HG03378 (cell line): ENCODE data around the gene CACNA2D3.

ENCODE experiments used
- ATAC-seq: cut with Tn5 transposase; IDR thresholded peaks from one replicate; pipeline ENCODE4 v1.9.1; 2021; ENCODE audit warnings: mild to moderate bottlenecking, moderate library complexity; ENCODE audit not compliant: unreplicated experiment

Gene CACNA2D3

DNA sequence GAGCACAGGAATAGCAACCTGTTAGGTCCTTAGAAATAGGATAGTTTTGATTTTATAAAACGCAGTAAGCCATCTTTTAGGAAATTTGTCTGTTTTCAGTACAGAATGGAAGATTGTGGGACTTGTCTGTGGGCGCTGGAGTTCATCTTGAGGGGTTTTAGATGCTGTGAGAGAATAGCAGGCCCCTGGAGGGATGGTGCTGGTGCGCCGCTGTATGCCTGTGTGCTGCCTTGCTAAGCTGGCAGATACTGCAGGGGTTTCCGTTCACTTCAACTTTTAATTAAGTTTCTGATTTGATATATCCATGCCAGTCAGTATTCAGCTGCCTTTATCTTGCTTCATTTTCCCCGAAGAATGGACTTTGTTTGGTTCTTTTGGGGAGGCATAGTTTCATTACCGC lies 4.2 kb downstream of the CACNA2D3 start:
- ATAC-seq: no peak

DNA sequence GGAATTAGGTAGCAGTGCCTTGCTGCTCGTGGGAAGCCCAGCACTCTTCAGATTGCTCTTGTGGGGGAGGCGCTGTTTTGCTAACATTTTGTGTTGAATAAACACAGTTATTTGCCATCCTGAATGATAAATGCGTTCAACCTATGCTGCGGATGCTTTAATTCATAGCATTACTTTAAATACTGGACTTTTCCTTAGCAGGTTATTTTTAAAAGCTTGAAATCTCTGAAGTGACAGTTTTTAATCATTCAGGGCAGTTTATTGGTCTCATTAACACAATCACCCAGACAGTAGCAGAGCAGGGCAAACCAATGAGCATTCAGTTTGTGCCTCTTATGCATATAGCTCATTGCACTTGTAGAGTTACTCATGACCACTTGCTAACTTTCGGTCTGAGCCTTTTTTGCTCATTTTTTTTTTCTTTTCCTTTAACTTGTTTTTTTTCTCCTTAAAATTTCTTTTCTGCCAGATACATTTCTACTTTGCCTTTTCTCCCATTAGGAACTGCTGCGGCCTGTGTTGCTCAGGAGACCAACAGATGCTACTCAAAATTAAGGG lies 5.2 kb downstream of the CACNA2D3 start:
- ATAC-seq: no peak

DNA sequence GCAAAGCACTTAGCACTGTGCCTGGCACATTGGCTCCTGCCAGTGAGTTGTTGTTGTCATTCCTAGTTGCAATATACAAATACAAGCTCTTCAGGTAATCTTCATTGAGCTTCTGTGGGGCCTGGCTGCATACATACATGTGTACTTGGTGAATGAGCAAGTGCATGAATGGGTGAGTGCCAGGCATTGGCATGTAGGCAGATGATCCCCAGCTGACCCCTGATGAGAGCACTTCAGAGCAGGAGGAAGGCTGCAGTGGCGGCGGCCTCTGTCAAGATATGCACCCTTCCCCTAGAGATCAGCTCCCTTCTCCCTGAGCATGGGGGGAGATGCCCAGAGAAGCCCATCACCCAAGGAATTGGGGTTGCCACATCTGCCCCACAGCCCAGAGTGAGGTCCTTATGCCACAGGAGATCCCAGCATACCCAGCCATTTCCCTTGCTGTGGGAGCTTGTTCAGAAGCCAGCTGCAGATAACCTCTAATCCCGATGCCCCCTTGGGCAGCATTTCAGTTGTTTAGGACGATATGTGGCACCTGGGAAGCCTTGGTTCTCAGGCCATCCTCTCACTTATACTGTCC lies 8.8 kb downstream of the CACNA2D3 start:
- ATAC-seq: no peak

DNA sequence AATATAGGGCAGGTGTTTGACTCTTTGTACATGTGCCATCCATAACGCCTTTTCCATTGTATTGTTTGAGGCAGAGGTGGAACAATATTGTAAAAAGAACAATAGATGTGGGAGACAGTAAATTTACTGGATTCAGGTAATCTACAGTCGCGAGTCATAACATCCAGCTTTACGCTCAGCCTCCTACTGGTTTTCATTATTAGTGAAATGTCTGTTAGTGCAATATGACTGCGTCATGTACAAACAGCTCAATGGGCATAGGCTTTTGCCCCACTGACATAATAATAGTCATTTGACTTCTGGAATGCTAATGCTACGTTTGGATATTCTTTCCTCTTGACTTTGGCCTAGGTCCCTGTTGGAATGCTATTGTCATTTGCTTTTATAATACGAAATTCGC lies 9.5 kb downstream of the CACNA2D3 start:
- no peak for ATAC-seq

DNA sequence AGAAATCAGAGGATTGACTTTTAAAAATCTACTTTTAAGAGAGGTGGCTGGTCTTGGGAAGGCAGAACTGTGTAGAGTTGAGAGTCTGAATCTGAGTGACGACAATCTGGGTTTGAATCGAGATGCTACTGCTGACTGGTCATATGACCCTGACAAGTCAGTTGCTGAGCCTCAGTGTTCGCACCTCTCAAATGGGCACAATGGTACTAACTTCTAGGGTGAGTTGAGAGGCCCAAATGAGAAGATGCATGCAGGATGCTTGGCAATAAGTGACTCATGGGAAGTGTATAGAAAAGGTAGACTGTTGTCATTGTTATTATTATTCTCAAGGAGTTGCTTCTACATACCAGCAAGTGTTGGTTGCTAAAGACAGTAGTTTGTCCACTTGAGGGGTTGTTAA lies 10.3 kb downstream of the CACNA2D3 start:
- ATAC-seq: no peak

DNA sequence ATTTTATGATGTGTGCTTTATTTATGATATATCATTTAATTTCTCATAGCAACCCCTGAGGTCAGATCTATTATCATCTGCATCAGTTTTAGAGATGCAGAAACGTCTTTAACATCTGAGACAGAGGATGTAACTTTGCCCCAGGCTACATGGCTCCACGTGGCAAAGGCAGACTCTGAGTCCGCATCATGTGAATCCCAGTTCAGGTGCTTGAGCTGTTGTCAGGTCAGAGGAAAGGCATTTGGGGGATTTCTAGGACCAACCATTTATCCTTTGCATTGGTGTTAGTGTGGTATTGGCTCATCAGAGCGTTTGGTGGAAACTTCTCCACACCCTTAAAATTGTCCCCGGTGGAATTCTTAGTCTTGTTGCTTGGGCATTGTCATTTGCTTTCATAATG lies 10.8 kb downstream of the CACNA2D3 start:
- no peak for ATAC-seq

DNA sequence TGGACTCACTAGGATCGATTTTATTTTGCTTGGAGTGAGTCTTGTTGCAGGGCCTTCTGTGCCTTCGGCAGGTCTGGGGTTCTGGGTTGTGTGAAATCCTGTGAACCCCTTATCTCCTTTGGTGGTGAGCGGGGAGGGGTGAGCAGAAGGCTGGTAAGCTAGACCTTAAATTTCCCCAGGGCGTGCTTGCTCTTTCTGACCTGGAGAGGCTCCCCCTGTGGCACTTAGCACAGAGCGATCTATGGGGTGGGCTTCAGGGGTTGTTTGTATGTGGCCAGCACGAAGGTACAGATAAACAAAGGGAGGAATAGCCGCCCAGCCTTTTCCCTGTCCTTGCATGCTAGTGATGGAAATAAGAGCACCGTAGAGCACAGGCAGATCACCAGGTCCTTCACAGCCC lies 11.8 kb downstream of the CACNA2D3 start:
- no peak for ATAC-seq

DNA sequence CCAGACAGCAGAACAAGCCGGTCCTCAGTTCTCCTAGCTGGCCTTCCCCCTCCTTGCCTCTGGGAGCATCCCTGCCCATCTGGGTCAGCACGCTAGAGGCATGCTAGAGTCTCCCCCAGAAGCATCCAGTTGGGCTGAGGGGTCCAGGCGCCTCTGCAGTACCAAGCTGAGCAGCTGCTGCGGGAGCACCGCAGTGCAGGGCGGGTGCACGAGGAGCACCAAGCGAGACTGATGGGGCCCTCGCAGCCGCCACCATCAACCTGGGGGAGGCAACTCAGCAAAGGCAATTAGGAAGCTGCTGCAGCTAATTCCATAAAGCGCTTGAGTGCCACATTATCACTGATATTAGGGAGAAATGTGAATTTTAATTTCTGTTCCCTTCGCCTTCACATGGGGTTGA lies 12.4 kb downstream of the CACNA2D3 start:
- no peak for ATAC-seq

DNA sequence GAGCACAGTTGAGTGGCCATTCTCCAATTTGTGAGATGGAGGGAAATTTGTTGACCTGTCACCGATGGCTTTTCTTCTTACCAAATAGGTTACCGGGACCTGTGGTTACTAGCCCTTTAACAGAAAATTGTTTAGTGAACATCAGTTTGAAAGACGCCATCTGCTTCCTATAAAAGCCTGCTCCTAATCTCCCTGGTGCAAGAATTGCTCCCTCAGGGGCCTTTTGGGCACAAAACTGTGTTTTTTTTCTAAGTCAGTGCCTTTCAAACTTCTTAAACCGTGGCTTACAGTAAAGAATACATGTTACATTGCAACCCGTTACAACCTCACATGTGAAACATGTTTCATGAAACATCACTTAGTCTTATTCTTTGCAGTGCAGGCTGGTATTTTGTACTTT lies 15.0 kb downstream of the CACNA2D3 start:
- ATAC-seq: no peak

DNA sequence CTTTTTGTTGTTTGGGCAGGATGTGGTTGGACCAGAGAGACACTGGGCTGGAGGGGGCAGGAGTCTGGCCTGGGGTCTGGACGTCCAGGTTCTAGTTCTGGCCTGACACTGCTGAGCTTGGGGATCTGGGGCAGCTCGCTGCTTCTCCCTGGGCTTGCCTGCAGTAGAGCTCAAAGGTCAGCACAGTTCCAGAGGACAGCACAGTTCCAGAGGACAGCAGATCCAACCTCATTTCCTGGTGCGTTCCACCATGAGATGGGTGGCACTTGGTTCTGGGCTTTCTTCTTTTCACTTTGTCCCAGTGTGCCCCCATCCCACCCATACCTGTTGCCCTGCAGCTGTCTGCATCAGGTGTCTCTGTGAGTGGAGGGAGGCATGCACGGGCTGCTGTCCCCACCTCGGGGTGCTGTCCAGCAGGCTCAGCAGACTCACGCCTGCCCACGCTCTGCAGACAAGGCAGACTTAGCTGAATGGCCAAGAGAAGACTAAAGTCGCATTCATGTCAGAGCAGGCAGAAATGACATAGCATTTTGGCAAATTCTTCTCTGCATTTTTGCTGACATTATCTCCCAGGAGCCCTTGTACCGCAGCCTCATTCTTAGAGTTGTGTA lies 16.7 kb downstream of the CACNA2D3 start:
- no peak for ATAC-seq

DNA sequence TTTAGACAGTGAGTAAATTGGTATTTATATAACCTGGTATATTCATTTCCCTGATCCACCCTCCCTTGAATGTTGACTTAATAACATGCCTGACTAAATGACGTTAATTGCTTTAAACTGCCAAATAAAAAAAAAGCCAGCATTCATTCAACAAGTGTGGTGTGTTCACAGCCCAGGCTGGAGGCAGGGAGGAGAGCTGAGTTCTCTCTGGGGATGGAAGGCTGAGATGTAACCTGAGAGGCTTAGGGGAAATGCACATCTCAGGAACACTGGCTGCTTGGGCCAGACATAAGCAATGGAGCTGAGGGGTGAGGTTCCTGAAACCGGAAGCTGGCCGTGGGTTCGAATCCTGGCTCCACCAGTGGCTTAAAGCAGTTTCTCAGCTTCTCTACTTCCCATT lies 17.3 kb downstream of the CACNA2D3 start:
- ATAC-seq: no peak

DNA sequence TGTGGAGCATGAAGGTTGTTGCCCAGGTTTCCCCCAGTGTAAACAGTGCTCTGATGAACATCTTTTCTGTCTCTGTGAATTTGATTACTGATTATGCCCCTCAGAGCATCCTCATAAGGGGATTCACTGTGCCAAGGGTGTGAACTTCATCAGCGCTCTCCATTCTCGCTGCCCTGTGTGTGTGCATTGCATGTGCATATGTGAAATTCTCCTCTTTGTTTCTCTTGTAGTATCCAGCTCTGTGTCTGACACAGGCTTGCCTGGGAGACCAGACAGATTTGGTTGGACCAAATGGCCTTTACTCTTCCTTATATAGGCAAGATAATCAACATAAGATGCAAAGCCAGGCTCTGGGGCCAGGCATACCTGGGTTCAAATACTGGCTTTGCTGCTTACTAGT lies 21.9 kb downstream of the CACNA2D3 start:
- no peak for ATAC-seq

DNA sequence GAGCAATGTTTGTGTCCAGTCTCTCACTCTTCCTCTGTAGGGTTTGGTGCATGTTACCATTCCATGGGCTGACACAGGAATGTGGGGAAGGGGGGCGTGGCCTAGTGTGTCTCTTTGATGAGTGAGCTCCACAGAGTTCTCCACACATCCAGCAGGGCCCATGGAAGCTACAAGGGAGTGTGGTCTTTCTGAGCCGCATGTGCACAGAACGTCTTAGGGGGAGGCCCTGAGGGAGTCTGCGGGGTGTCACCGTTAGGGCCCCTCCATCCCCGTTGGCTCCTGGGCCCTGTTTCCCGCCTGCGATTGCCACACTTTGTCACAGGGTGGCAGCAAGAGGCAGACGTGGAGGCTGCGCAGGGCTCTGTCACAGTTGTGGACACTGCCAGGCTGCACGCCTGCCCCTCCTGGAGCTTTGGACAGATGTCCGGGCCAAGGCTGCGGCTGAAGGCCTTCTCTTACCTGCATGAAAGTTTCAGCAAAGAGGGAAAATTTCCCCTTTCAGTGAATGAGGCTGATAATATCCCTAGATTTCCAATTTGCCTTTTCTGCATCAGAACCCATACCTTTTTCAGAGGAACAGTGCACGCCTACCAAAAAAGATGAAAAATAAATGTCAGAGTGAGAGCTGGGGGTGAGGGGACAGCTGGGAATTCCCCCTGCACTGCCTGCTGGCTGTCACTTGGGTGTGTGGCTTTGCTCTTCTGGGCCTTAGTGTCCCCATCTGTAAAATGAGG lies 24.3 kb downstream of the CACNA2D3 start:
- no peak for ATAC-seq

DNA sequence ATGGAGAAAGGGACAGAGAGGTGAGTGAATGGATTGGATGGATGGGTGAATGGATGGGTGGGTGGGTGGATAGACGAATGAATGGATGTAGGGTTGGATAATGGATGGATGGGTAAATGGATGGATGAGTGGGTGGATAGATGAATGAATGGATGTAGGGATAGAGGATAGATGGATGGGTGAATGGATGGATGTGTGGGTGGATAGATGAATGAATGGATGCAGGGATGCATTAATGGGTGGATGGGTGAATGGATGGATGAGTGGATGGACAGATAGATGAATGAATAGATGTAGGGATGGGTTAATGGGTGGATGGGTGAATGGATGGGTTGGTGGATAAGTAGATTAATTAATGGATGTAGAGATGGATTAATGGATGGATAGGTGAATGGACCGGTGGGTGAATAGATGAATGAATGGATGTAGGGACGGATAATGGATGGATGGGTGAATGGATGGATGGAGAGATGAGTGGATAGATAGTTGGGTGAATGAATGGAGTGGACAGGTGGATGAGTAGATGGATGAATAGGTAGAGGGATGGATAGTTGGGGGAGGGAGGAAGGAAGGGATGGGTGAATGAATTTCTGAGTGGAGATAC lies 28.6 kb downstream of the CACNA2D3 start:
- no peak for ATAC-seq

DNA sequence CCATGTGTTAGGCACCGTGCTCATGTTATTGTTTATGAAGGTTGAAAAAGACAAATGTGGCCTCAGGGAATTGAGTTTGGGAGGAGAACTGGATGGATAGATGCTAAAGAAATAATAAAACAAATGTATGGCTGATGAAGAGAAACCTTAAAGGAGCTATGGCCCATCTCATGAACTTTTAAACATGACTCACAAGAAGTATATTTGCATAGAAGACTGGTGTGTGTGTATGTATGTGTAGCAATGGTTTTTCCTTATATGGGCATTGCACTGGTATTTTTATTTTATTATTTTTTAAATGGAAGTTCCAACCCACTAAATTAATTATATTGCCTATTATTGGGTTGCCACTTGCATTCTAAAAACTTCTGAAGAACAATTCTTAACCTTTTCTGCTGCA lies 31.1 kb downstream of the CACNA2D3 start:
- no peak for ATAC-seq

DNA sequence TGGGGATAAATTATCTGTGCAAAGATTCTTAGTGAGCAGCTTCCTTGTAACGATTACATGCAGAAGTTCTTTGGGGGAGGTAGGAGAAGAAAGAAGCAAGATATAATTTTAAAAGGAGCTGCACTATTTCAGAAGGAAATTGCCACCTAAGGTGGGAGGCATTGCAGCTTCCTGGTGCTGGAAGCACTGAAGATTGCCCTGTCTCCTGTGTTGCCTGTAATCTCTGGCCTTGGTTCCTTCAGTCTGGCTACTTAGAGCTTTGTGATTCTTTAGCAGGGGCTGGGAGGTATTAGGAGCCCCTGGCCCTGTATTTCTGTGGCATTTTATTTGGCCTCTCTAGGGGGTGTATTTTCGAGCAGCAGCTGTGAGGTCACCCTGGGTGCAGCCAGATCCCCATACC lies 35.5 kb downstream of the CACNA2D3 start:
- ATAC-seq: no peak

DNA sequence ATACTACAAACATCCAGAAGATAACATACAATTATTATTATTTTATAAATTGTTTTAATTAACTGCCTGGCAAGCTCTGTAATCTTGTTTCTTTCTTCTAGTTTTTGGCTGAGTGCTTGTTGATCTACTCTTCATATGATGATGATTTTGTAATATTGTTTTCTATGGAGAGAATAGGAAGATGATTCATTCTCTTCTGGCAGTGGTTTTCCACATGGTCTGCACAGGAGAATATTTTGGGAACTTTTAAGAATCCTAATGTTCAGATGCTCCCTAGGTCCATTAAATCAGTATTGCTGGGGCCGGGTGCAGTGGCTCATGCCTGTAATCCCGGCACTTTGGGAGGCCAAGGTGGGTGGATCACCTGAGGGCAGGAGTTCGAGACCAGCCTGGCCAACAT lies 37.6 kb downstream of the CACNA2D3 start:
- ATAC-seq: no peak

DNA sequence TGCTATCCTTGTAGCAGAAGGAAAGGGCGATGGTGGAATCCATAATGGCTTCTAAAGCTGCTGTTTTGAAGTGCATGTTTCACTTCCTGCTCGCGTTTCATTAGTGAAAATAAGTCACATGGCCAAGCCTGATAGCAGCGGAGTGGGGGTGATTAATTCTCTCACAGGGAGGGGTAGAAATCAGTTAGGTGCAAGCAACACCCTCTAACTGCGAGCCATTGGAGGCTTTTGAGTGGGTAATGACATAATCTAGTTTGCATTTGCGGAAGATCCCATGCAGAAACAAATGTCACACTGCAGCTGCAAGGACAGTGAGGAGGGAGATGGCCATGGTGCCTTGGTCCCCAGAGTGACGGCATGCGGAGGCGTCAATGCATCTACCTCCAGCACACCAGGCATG lies 41.1 kb downstream of the CACNA2D3 start:
- ATAC-seq: no peak

DNA sequence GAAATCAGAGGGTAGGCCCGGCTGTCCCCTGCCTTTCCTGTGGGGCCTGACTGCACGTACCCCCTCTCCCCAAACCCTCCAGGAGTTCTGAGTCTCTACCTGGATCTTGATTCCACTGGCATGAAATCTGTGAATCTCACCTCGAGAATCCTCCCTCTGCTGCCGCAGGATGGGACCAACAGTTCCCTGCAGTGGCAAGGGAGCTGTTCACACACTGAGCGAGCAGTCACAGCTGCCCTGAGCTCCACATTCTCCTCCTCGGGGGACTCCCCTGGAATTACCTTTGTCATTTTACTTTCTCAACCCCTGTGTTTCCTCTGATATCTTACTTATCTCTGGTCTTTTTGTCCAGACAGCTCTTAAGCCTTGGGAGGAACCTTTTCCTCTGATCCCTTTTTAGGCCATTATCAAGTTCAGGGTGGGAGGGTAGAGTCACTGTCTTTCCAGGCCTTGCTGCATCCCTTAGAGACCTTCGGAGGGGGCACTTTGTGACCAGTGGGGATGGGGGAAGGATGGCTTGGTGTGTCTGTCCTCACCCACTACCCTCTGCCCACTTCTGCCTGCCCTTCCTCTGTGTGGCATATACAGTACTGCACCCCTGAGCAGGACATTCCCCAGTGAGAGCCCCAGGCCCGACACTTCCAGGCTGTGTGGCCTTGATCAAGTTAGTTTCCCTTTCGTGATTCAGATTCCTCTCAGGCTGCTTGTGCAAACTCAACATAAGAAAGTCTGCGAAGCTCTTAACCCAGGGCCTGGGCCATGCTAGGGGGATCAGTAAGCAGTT lies 42.0 kb downstream of the CACNA2D3 start:
- no peak for ATAC-seq

DNA sequence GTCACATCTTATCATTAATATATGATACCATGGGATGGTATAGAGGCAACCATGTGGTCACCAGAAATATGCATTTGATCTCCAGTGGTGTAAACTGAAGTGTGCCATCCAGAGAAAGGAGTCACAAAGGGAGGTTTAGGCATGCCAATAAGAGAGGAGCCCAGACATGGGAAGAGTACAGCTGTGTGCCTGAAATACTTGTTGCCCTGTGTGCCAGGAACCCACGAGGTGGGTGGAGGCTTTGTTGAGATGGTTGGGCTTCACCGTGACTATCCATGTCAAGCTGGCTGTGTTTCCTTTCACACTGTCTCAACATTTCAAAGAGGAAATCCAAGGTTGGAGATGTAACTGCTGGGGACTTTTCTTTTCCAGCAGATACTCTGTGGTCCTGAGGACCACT lies 43.5 kb downstream of the CACNA2D3 start:
- ATAC-seq: no peak

DNA sequence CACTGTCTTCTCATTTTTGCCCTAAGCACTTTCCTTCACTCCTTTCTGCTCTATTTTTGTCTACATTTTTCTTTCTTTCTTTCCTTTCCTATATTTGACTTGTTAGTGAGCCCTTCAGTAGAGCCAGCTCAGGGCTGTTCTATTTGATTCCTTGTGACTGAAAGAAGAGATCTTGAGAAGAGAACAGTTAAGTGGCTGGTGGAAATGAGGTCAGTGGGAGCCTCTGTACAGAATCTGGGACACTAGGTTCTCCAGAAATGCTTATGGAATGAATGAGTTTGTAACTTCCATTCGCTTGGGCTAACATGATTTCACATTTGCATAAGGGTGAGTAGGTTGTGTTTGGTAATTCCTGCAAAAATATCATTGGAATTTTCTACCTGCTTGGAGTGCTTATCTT lies 45.6 kb downstream of the CACNA2D3 start:
- ATAC-seq: no peak
